Suprapubic skin (tissue), 4 donors: Measurements from ENCODE around the gene ERICH3. TPM values are rescaled to one million over a fixed set of nuclear protein-coding genes. Genes with fewer than 3 reads are reported as not detected.
A peak's percentile ranks its signal among the peaks of the same experiment; 100 is the strongest.

Experiments used
- DNase-seq, 2 donors: peaks; one replicate each; pipeline ENCODE4 v3.0.0-alpha.2; 2019; ENCODE audit warnings: low spot score in 2 of 2
- H3K27ac ChIP-seq: fragments of 200-600 bp; sonication (generic); one replicate; pipeline ENCODE4 v1.5.1; 2019
- H3K27me3 ChIP-seq: fragments of 200-600 bp; sonication (generic); one replicate; pipeline ENCODE4 v1.5.1; 2019
- H3K36me3 ChIP-seq: fragments of 200-600 bp; sonication (generic); one replicate; pipeline ENCODE4 v1.5.1; 2019
- H3K4me1 ChIP-seq: fragments of 200-600 bp; sonication (generic); one replicate; pipeline ENCODE4 v1.5.1; 2019
- H3K4me3 ChIP-seq: fragments of 200-600 bp; sonication (generic); one replicate; pipeline ENCODE4 v1.5.1; 2019; ENCODE audit warnings: mild to moderate bottlenecking
- H3K9me3 ChIP-seq: fragments of 200-600 bp; sonication (generic); one replicate; pipeline ENCODE4 v1.5.1; 2019
- EP300 ChIP-seq: sonication (generic); formaldehyde crosslinking; IDR thresholded peaks from one replicate; pipeline ENCODE4 v1.6.1; 2017; ENCODE audit warnings: antibody characterized with exemption
- POLR2A ChIP-seq, 2 donors: fragments of 450-650 bp; IDR thresholded peaks; one replicate each; pipeline ENCODE4 v1.6.1; 2017; ENCODE audit warnings: antibody characterized with exemption in 2 of 2, mild to moderate bottlenecking in 2 of 2, moderate library complexity in 2 of 2
- POLR2AphosphoS5 ChIP-seq, 3 donors: sonication (generic); formaldehyde crosslinking; IDR thresholded peaks; one replicate each; pipeline ENCODE4 v1.6.1; 2017; ENCODE audit warnings: antibody characterized with exemption in 3 of 3
- WGBS: methylation state at CpG from one replicate; pipeline ENCODE4 v1.1.5; 2018; 5-methylcytosine and 5-hydroxymethylcytosine counted together
- total RNA-seq, 4 donors: library from RNA; depleted of rRNA; stranded (reverse); fragments of >200 nt; gene quantifications; one replicate each; pipeline ENCODE4 v1.1.0, GENCODE V29; 2016
- TF ChIP-seq, protein P1 (sequence below), 2 donors: fragments of 200-600 bp in 1 of 2; fragments of 450-650 bp in 1 of 2; sonication (generic) in 1 of 2; IDR thresholded peaks; one replicate each; pipeline ENCODE4 v1.5.1; 2016 to 2019; ENCODE audit warnings: antibody characterized with exemption in 2 of 2, mild to moderate bottlenecking in 1 of 2, moderate library complexity in 1 of 2

ERICH3 gene
- total RNA-seq, 4 donors from 2014 or later = not detected

GRCh38 chr1:74697832-74698231, 24.2 kb upstream of the ERICH3 start:
- no peaks in the 10 kb centered on the region for H3K27me3 ChIP-seq
- 59% methylated on average over 2 of the region's 2 CpGs for WGBS
- H3K27ac ChIP-seq = no peak overlapping the region
- H3K4me3 ChIP-seq = no peak overlapping the region
- no peaks in the 10 kb centered on the region for H3K36me3 ChIP-seq
- TF ChIP-seq, protein P1, sequence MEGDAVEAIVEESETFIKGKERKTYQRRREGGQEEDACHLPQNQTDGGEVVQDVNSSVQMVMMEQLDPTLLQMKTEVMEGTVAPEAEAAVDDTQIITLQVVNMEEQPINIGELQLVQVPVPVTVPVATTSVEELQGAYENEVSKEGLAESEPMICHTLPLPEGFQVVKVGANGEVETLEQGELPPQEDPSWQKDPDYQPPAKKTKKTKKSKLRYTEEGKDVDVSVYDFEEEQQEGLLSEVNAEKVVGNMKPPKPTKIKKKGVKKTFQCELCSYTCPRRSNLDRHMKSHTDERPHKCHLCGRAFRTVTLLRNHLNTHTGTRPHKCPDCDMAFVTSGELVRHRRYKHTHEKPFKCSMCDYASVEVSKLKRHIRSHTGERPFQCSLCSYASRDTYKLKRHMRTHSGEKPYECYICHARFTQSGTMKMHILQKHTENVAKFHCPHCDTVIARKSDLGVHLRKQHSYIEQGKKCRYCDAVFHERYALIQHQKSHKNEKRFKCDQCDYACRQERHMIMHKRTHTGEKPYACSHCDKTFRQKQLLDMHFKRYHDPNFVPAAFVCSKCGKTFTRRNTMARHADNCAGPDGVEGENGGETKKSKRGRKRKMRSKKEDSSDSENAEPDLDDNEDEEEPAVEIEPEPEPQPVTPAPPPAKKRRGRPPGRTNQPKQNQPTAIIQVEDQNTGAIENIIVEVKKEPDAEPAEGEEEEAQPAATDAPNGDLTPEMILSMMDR (IDR thresholded peaks at IDR 0.05) = no peak
- TF ChIP-seq EP300 (no peak), POLR2AphosphoS5 (IDR thresholded peaks at IDR 0.05) (no peak), POLR2A (IDR thresholded peaks at IDR 0.05) (no peak)
- DNase-seq = no peak
- H3K4me1 ChIP-seq = no peaks in the 10 kb centered on the region
- H3K9me3 ChIP-seq = no peaks in the 10 kb centered on the region

DNA sequence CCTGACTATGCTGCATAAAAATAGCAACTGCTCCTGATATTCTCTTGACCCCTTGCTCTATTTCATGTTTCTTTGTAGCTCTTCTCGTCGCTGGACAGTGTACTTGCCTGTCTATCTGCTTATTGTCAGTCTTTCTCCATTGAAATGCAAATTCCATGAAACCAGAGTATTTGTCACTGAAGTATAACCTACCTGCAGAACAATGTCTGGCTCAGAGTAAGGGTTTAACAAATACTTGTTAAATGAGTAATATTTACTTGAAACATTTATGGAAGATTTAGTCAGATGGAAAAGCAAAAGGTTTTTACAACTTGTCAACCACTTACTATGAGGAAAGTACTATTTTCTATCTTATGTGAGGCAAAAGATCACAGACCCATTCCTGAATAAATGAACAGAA, 19.9 kb upstream of the ERICH3 start:
- Histone ChIP-seq H3K4me3 (no peak overlapping the region), H3K9me3 (no peaks in the 10 kb centered on the region), H3K27me3 (no peaks in the 10 kb centered on the region), H3K36me3 (no peaks in the 10 kb centered on the region), H3K4me1 (no peaks in the 10 kb centered on the region), H3K27ac (no peak overlapping the region)
- no peak for DNase-seq
- TF ChIP-seq POLR2AphosphoS5 (IDR thresholded peaks at IDR 0.05) (no peak), EP300 (no peak), POLR2A (IDR thresholded peaks at IDR 0.05) (no peak)
- TF ChIP-seq, protein P1 (IDR thresholded peaks at IDR 0.05) = no peak
- 67% methylated on average over 2 of the region's 2 CpGs for WGBS

GRCh38 chr1:74690909-74691308, 17.3 kb upstream of the ERICH3 start:
- DNase-seq = no peak
- WGBS = 88% methylated on average over 4 of the region's 4 CpGs

GRCh38 chr1:74690364-74690696, 16.7 kb upstream of the ERICH3 start:
- TF ChIP-seq POLR2A (IDR thresholded peaks at IDR 0.05) (no peak), POLR2AphosphoS5 (IDR thresholded peaks at IDR 0.05) (no peak), EP300 (no peak)
- TF ChIP-seq, protein P1 (IDR thresholded peaks at IDR 0.05) = no peak
- Histone ChIP-seq H3K36me3 (no peaks in the 10 kb centered on the region), H3K27me3 (no peaks in the 10 kb centered on the region), H3K4me1 (no peaks in the 10 kb centered on the region), H3K4me3 (no peak overlapping the region), H3K27ac (no peak overlapping the region), H3K9me3 (no peaks in the 10 kb centered on the region)
- DNase-seq = no peak
- WGBS = 1% methylated on average over 2 of the region's 2 CpGs

More at GRCh38 chr1:74690909-74691308, 17.3 kb upstream of the ERICH3 start:
- H3K4me1 ChIP-seq = no peaks in the 10 kb centered on the region
- H3K36me3 ChIP-seq = no peaks in the 10 kb centered on the region
- H3K9me3 ChIP-seq = no peaks in the 10 kb centered on the region
- H3K27ac ChIP-seq = no peak overlapping the region
- H3K4me3 ChIP-seq = no peak overlapping the region
- no peak for TF ChIP-seq EP300
- TF ChIP-seq, protein P1 (IDR thresholded peaks at IDR 0.05) = no peak
- TF ChIP-seq POLR2AphosphoS5 (IDR thresholded peaks at IDR 0.05) = no peak
- TF ChIP-seq POLR2A (IDR thresholded peaks at IDR 0.05) = no peak
- H3K27me3 ChIP-seq = no peaks in the 10 kb centered on the region

DNA sequence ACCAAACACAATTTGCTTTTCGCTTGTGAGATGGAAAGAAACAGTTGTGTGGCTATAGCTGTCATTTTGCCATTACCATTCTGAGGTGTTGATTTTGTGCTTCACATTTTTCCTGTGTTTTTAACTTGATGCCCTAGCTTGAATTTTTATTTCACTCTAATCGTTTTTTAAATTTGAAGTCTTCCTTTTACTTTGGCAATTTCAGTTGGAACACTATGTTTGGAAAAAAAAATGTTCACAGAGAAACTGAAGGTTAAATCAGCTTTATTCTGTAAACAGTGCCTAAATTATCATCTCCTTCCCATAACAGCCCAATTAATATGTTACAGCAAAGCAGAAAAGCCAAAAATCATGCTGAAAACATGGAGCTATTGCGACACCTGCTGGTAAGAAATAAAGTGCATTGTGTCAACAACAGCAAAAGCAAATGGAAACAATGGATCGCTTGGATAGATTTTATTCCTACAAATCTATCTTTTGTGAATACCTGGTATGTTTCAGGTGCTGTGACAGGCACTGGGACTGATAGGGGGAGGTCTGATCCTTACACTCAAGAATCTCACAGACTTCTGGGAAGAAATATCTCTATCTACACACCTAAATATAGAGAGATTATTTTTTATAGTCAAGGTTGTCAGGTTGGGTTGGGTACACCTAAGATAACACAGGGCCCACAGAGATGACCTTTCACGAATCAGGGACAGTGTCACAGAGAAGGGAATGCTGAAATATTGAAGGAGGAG, 16.2 kb upstream of the ERICH3 start:
- H3K27ac ChIP-seq = no peak overlapping the region
- 26% methylated on average over 5 of the region's 5 CpGs for WGBS
- H3K4me1 ChIP-seq = no peaks in the 10 kb centered on the region
- no peaks in the 10 kb centered on the region for H3K27me3 ChIP-seq
- TF ChIP-seq POLR2A (IDR thresholded peaks at IDR 0.05) = no peak
- TF ChIP-seq, protein P1 (IDR thresholded peaks at IDR 0.05) = peak; percentile 17 to 64
- no peaks in the 10 kb centered on the region for H3K36me3 ChIP-seq
- H3K9me3 ChIP-seq = no peaks in the 10 kb centered on the region
- DNase-seq = no peak
- H3K4me3 ChIP-seq = no peak overlapping the region
